Caco-2 (cell line): ENCODE data around the gene PARD3B. TPM values are rescaled to one million over a fixed set of nuclear protein-coding genes. Genes with fewer than 3 reads are reported as not detected.

Experiments
- BruUV-seq: library from RNA; stranded (reverse); fragments of 400-500 nt; replicated peaks from 2 replicates; lab custom pipeline; 2021; lab: Mats Ljungman, UMichigan
- CTCF ChIA-PET: fragments of 300-600 bp; sonication (Branson Sonifier 250); formaldehyde crosslinking; loops from one replicate; lab custom pipeline; 2022; ENCODE audit warnings: antibody characterized with exemption; lab: Charles Lee
- POLR2A ChIA-PET: fragments of 300-600 bp; sonication (Branson Sonifier 250); formaldehyde crosslinking; loops from one replicate; lab custom pipeline; 2022; ENCODE audit warnings: antibody characterized with exemption; lab: Charles Lee
- DNase-seq, 2 experiments: peaks; one replicate each; pipeline versions ENCODE4 v3.0.0 to v3.0.0-alpha.2; 2020 to 2022
- H3K27me3 ChIP-seq: replicated peaks from 2 replicates; pipeline ENCODE4 v1.6.0; 2011; ENCODE audit warnings: low read length; ENCODE audit not compliant: control insufficient read depth, insufficient read depth
- H3K36me3 ChIP-seq: 2 replicates; pipeline ENCODE4 v1.5.1; 2011; ENCODE audit warnings: low read length; ENCODE audit not compliant: control insufficient read depth, insufficient read depth
- H3K4me1 ChIP-seq: fragments of 250-450 bp; sonication (Bioruptor Pico); 2 replicates; pipeline ENCODE4 v1.5.1; 2020; ENCODE audit warnings: mild to moderate bottlenecking
- H3K4me3 ChIP-seq: 2 replicates; pipeline ENCODE4 v1.5.1; 2011; ENCODE audit warnings: low read depth, mild to moderate bottlenecking, control low read depth, low read length
- H3K9me3 ChIP-seq: fragments of 250-450 bp; sonication (Bioruptor Pico); 2 replicates; pipeline ENCODE4 v1.5.1; 2020; ENCODE audit warnings: mild to moderate bottlenecking, moderate library complexity
- H3K27ac Mint-ChIP-seq: one replicate; pipeline ENCODE4 v1.8.0; 2022; ENCODE audit warnings: mixed read lengths; ENCODE audit not compliant: unreplicated experiment
- H3K27me3 Mint-ChIP-seq: one replicate; pipeline ENCODE4 v1.8.0; 2022; ENCODE audit warnings: mixed read lengths; ENCODE audit not compliant: insufficient read depth, unreplicated experiment
- H3K36me3 Mint-ChIP-seq: one replicate; pipeline ENCODE4 v1.8.0; 2022; ENCODE audit warnings: mild to moderate bottlenecking, mixed read lengths; ENCODE audit not compliant: insufficient read depth, unreplicated experiment
- H3K4me1 Mint-ChIP-seq: one replicate; pipeline ENCODE4 v1.8.0; 2022; ENCODE audit warnings: low read depth, mixed read lengths; ENCODE audit not compliant: unreplicated experiment
- H3K4me3 Mint-ChIP-seq: one replicate; pipeline ENCODE4 v1.8.0; 2022; ENCODE audit warnings: mild to moderate bottlenecking, moderate library complexity, mixed read lengths; ENCODE audit not compliant: unreplicated experiment
- H3K9me3 Mint-ChIP-seq: one replicate; pipeline ENCODE4 v1.8.0; 2022; ENCODE audit warnings: mixed read lengths; ENCODE audit not compliant: unreplicated experiment
- intact Hi-C: fragments of 100-400 bp; cut with micrococcal nuclease; formaldehyde crosslinking; loops from one replicate; pipeline ENCODE4 v1.10.0; 2022; ENCODE audit not compliant: unreplicated experiment
- total RNA-seq: library from RNA; stranded (reverse); gene quantifications from 2 replicates; pipeline ENCODE4 v1.2.3, GENCODE V29; 2022
- TF ChIP-seq, protein P1 (sequence below), 2 experiments: fragments of 200-600 bp in 1 of 2; IDR thresholded peaks; 1 replicate in 1 of 2; 2 replicates in 1 of 2; pipeline versions ENCODE4 v1.5.1 to v1.8.0; 2011 to 2022; ENCODE audit warnings: antibody characterized with exemption in 1 of 2, control low read depth in 1 of 2, inconsistent platforms in 1 of 2, low read depth in 1 of 2, low read length in 1 of 2, mild to moderate bottlenecking in 1 of 2, moderate library complexity in 1 of 2; ENCODE audit not compliant: insufficient read depth in 1 of 2, severe bottlenecking in 1 of 2, unreplicated experiment in 1 of 2

PARD3B gene
- total RNA-seq, 1 experiment from 2014 or later: 68.9 TPM

DNA sequence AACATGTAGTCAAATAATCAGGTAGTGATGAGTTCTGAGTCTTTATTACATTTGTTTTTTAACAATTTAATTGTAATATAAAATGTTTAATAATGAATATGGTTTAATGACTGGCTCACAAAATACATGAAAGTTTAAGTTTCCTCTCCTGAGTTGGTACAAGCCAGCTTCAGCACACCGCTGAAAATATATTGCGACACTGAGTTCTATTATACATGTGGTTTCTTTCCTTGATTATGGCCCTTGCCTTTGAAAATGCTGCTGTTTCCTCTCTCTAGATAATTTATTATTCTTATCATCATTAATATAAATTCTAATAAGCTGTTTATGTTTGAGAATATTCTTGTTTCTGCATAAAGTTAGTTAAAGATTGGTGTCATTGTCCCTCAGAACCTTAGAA is 249.3 kb downstream of the PARD3B start:
- Histone ChIP-seq H3K27me3 (no peaks in the 10 kb centered on the region), H3K4me1 (peaks cover 7% of the 10 kb centered on the region), H3K36me3 (no peaks in the 10 kb centered on the region), H3K9me3 (no peaks in the 10 kb centered on the region), H3K4me3 (no peak overlapping the region)
- Mint-ChIP-seq H3K4me3 (no peak overlapping the region), H3K36me3 (peaks cover 13% of the 10 kb centered on the region), H3K27me3 (no peaks in the 10 kb centered on the region), H3K9me3 (no peaks in the 10 kb centered on the region), H3K4me1 (no peaks in the 10 kb centered on the region), H3K27ac (no peak overlapping the region)
- POLR2A ChIA-PET: no interaction called here
- no peak for DNase-seq
- BruUV-seq: no TSS peak
- intact Hi-C loops: no loop called here
- TF ChIP-seq, protein P1, sequence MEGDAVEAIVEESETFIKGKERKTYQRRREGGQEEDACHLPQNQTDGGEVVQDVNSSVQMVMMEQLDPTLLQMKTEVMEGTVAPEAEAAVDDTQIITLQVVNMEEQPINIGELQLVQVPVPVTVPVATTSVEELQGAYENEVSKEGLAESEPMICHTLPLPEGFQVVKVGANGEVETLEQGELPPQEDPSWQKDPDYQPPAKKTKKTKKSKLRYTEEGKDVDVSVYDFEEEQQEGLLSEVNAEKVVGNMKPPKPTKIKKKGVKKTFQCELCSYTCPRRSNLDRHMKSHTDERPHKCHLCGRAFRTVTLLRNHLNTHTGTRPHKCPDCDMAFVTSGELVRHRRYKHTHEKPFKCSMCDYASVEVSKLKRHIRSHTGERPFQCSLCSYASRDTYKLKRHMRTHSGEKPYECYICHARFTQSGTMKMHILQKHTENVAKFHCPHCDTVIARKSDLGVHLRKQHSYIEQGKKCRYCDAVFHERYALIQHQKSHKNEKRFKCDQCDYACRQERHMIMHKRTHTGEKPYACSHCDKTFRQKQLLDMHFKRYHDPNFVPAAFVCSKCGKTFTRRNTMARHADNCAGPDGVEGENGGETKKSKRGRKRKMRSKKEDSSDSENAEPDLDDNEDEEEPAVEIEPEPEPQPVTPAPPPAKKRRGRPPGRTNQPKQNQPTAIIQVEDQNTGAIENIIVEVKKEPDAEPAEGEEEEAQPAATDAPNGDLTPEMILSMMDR (IDR thresholded peaks at IDR 0.05; ENCODE audit: insufficient read depth in 1 of 2, low read depth in 1 of 2, low read length in 1 of 2, severe bottlenecking in 1 of 2, unreplicated experiment in 1 of 2): no peak
- CTCF ChIA-PET: no interaction called here

DNA sequence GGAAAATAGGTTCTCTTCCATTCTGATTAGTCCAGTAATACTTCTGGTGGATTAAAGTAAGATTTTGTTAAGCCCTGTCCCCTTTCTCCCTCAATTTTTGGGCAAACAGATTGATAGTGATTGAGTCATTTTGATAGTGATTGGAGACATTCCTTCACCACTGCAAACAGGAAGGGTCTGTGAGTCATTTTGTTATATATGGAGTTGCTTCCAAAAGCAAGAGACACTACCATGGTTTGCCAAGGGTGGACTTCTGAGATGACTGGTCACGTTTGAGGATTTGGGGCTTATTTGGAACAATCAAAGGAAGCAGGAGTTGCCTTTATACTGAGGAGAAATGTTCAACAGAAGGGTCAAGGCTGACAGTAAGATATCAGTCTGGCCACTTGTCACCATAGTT is 249.9 kb downstream of the PARD3B start:
- no TSS peak for BruUV-seq
- intact Hi-C loops: no loop called here
- H3K9me3 Mint-ChIP-seq: no peaks in the 10 kb centered on the region
- Histone ChIP-seq H3K4me3 (no peak overlapping the region), H3K9me3 (no peaks in the 10 kb centered on the region), H3K36me3 (no peaks in the 10 kb centered on the region), H3K4me1 (peaks cover 4% of the 10 kb centered on the region), H3K27me3 (no peaks in the 10 kb centered on the region)
- peaks cover 18% of the 10 kb centered on the region for H3K36me3 Mint-ChIP-seq
- H3K27ac Mint-ChIP-seq: no peak overlapping the region
- ChIA-PET CTCF (no interaction called here), POLR2A (no interaction called here)
- H3K4me3 Mint-ChIP-seq: no peak overlapping the region
- TF ChIP-seq, protein P1 (IDR thresholded peaks at IDR 0.05; ENCODE audit: insufficient read depth in 1 of 2, low read depth in 1 of 2, low read length in 1 of 2, severe bottlenecking in 1 of 2, unreplicated experiment in 1 of 2): no peak
- no peaks in the 10 kb centered on the region for H3K4me1 Mint-ChIP-seq
- H3K27me3 Mint-ChIP-seq: no peaks in the 10 kb centered on the region
- DNase-seq: no peak

DNA sequence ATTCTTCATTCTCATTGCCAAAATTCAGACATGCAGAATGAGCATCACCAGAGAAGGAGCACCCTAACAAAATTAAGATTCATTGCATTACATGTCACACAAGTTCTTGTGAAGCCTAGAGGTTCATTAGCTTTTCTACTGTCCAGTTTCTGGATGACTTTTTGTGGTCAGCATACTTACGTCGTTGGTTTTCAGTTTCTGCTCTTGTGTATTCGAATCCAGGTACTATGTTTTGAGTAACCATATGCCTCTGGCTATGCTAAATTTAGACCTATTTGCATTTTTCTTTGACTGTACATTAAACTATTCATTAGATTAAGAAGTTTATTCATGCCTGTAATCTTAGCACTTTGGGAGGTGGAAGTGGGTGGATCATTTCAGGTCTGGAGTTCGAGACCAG is 251.3 kb downstream of the PARD3B start:
- BruUV-seq: no TSS peak
- TF ChIP-seq, protein P1 (IDR thresholded peaks at IDR 0.05; ENCODE audit: insufficient read depth in 1 of 2, low read depth in 1 of 2, low read length in 1 of 2, severe bottlenecking in 1 of 2, unreplicated experiment in 1 of 2): no peak
- no peak overlapping the region for H3K4me3 ChIP-seq
- Mint-ChIP-seq H3K36me3 (peaks cover 21% of the 10 kb centered on the region), H3K9me3 (no peaks in the 10 kb centered on the region), H3K27me3 (no peaks in the 10 kb centered on the region), H3K27ac (no peak overlapping the region), H3K4me3 (no peak overlapping the region), H3K4me1 (no peaks in the 10 kb centered on the region)
- H3K4me1 ChIP-seq: no peaks in the 10 kb centered on the region
- DNase-seq: no peak
- no peaks in the 10 kb centered on the region for H3K27me3 ChIP-seq
- CTCF ChIA-PET: no interaction called here
- intact Hi-C loops: no loop called here
- no peaks in the 10 kb centered on the region for H3K9me3 ChIP-seq
- POLR2A ChIA-PET: no interaction called here
- no peaks in the 10 kb centered on the region for H3K36me3 ChIP-seq
